HG03469 (cell line): ENCODE results near the gene KCTD20.
"Not testable (repeated sequence)": the region's sequence is repeated elsewhere in the genome, so short reads cannot be mapped to it uniquely, and the experiment has no call there.

ENCODE experiments used
- ATAC-seq: cut with Tn5 transposase; IDR thresholded peaks from one replicate; pipeline ENCODE4 v1.9.1; 2021; ENCODE audit warnings: mild to moderate bottlenecking, moderate library complexity, moderate number of reproducible peaks; ENCODE audit not compliant: unreplicated experiment

Gene KCTD20

DNA sequence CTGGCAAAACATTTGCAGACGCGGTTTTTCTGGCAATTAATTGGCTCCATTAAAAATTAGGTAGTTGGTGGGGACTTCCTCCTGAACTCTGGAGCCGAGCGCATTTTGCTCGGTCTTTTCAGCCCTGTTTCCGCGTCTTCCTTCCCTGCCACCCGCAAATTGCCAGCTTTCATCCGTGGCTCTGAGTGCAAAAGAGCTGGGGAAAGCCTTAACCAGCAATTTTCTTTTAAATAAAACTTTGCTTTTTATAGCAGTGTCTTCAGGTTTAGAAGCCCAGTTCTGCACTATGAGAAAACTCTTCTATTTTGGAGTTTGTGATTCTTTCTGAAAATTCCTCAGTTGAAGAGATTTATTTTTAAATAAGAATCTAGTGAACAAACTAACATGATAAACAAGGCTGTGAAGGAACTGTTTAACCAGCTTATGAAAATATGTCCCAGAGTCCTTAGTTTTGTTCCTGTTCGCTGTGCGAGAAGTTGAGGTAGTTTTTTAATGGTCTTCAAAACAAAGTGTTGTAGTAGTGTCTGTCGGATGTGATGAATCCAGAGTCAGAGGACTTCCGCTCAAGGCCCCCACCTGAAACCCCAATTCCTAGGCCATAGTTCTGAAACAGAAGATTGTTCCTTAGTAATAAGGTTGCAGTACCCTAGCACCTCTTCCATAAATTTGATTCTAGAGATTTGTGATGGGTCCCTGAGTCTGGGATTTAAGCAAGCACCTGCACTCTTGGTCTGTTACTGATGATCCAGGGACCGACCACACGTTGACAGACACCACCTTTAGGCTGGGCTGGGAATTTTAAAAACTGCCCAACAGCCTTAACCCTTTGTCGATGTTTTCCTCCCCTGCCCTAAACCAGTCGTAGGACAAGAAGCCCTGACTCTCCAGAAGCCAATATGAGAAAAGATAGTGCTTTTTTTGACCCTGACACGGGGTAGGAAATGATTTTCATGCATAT lies 950 bp downstream of the KCTD20 start:
- ATAC-seq: no peak

DNA sequence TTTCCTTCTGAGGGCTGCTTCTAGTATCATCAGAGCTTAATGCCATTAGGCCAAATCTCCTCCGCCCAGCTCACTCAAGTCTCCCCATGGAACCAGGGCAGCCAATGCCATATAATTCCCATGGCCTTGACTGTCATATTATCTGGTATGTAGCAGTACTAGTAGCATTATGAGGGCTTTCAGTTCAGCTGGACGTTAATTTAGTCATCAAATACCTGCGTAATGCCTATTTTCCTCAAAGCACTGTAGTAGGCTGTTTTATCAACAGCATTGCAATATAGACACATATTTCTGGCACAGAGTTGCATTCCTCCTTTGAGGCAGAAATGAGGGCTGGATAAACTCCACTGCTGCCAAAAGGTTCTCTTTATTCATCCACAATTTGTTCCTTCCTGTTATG lies 1.7 kb downstream of the KCTD20 start:
- no peak for ATAC-seq

- ATAC-seq: no peak
Measured at GRCh38 chr6:36445621-36446020, 2.8 kb downstream of the KCTD20 start.

DNA sequence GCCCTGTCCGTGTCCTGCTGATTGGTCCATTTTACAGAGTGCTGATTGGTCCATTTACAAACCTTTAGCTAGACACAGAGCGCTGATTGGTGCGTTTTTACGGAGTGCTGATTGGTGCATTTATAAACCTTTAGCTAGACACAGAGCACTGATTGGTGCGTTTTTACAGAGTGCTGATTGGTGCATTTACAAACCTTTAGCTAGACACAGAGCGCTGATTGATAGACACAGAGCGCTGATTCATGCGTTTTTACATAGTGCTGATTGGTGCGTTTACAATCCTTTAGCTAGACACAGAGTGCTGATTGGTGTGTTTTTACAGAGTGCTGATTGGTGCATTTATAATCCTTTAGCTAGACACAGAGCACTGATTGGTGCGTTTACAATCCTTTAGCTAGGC lies 6.4 kb downstream of the KCTD20 start:
- ATAC-seq: not testable (repeated sequence)

DNA sequence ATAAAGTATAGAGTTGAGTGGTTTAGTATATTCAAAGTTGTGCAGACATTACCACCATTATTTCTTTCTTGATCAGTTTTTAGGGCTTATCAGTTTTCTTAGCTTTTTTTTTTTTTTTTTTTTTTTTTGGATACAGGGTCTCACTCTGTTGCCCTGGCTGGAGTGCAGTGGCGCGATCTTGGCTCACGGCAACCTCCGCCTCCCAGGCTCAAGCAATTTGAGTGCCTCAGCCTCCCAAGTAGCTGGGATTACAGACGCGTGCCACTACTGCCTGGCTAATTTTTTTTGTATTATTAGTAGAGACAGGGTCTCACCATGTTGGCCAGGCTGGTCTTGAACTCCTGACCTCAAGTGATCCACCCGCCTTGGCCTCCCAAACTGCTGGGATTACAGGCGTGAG lies 10.1 kb downstream of the KCTD20 start:
- not testable (repeated sequence) for ATAC-seq

DNA sequence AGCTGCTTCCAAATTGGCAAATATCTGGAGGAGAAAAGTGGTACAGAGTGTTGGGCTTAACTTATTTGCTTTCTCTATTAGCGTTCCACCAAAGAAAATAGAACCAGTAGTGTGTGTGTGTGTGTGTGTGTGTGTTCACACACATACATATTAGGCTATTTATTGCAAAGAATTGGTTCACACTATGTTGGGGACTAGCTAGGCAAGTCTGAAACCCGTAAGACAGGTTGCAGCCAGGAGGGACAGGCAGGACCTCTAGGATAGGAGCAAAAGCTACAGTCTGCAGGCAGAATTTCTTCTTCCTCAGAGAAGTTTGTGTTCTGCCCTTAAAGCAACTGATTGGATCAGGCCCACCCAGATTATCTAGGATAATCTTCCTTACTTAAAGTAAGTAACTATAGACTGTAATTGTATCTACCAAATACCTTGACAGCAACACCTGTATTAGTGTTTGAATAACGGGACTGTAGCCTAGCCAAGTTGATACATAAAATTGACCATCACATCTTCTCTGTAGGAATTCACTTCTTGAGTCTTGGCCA lies 12.8 kb downstream of the KCTD20 start:
- ATAC-seq: no peak

- no peak for ATAC-seq
Measured at GRCh38 chr6:36459501-36459900, 16.7 kb downstream of the KCTD20 start.

- ATAC-seq: no peak
Measured at GRCh38 chr6:36460916-36461315, 18.1 kb downstream of the KCTD20 start.

- no peak for ATAC-seq
Measured at GRCh38 chr6:36461646-36462045, 18.8 kb downstream of the KCTD20 start.

DNA sequence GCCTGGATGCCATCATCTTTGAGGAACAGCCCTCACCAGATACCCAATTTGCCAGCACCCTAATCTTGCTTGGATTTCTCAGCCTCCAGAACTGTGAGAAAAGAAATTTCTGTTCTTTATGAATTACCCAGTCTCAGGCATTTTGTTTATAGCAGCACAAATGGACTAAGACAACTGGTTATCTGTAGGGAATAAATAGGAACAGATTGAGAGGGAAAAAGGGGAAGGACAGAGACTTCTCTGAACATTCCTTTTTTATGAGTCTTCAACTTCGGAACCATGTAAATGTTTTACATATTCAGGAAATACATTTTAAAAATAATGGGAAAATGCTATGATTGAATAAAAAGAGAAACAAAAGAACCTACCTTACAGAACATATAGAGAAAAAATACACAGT lies 20.9 kb downstream of the KCTD20 start:
- ATAC-seq: no peak

- ATAC-seq: no peak
Measured at GRCh38 chr6:36464233-36464632, 21.4 kb downstream of the KCTD20 start.

GRCh38 chr6:36467625-36468024 lies 24.8 kb downstream of the KCTD20 start:
- ATAC-seq: no peak

- no peak for ATAC-seq
Measured at GRCh38 chr6:36469148-36469661, 26.4 kb downstream of the KCTD20 start.

DNA sequence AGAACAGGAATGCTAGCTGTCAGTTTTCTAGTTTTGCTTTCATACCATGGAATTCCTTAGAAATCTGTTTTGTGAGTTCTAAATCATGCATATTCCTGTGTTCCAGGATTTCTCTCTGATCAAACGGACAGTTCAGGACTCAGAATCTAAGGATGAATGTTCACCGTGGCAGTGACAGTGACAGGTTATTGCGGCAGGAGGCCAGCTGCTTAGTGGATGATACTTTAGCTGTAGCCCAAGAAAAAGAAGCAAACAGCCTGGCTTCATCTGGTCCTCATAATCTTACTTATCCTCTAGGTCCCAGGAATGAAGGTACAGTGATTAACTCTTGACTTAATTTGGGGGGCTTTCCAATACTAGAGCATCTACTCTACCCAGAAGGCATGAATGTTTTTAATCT lies 27.1 kb downstream of the KCTD20 start:
- no peak for ATAC-seq

DNA sequence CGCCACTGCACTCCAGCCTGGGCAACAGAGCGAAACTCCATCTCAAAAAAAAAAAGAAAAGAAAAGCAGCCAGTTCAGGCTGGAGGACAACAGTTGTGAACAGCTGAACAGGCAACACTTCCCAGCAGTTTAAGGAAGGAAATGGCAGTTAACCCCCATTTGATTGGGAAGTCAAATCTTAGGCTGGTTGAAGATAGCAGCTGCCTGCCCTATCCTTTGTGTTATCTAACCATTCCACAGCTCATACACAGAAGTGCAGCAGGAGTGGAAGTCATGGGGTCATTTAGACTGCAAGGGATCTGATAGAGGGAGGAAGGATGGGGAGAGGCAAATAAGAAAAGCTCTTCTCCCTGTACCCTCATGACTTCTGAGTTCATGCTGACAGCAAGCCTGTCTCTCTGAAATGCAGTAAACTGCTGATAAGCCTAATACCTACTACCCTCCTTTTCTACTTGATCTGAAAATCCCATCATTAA lies 35.3 kb downstream of the KCTD20 start:
- ATAC-seq: no peak

- no peak for ATAC-seq
Measured at GRCh38 chr6:36479256-36479655, 36.5 kb downstream of the KCTD20 start.

DNA sequence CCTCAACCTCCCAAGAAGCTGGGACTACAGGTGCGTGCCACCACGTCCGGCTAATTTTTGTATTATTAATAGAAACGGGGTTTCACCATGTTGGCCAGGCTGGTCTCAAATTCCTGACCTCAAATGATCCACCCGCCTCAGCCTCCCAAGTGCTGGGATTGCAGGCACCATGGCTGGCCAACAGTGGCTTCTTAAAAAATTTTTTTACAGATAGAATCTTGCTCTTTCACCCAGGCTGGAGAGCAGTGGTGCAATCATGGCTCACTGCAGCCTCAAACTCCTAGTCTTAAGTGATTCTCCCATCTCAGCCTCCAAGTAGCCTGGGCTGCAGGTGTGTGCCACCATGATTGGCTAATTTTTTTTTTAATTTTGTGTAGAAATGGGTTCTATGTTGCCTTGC lies 40.5 kb downstream of the KCTD20 start:
- not testable (repeated sequence) for ATAC-seq

GRCh38 chr6:36484736-36485135 lies 41.9 kb downstream of the KCTD20 start:
- ATAC-seq: no peak

DNA sequence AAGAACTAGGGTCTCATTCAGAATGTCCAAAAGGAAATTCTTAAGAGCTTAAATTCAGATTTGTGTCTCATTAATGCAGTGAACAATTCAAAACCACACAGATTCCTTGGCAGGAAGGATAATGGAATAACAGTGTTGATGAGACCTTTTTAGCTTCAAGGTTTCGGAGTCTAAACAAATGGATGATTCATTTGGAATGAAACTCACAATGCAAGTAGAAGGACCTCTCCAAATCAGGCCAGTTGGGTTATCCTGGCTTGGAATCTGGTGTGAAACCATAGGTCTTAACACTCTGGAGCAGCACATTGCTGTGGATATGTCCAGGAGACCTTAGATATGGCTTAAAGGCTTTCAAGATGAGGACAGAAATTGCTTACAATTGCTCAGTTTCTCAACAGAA lies 44.9 kb downstream of the KCTD20 start:
- ATAC-seq: no peak

GRCh38 chr6:36488221-36488620 lies 45.4 kb downstream of the KCTD20 start:
- no peak for ATAC-seq

DNA sequence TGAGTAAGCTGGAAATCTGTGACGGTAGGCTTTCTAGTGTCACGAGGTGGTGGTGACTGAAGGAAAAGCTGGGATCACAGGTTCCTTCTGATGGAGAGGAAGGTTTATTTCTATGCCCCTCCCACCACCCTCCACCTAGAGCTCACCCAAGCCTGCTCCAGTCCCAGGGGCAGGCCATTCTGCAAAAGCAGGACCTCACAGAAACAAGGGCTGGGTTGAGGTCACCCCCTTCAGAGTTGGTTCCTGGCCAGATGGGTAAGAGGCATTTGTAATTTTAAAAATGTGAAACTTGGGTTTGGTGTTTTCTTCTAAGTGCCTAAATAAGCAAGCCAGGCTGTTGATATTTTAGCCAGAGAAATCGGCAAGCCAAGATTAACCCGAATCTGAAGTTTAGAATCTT lies 46.6 kb downstream of the KCTD20 start:
- ATAC-seq: no peak

- no peak for ATAC-seq
Measured at GRCh38 chr6:36491378-36491965, 48.7 kb downstream of the KCTD20 start.
